Endothelial cell of umbilical vein (primary cell): ENCODE measurements around the gene SLCO2A1. TPM values are rescaled to one million over a fixed set of nuclear protein-coding genes. Genes with fewer than 3 reads are reported as not detected.

Source experiments
- BruUV-seq: library from RNA; stranded (reverse); fragments of 400-500 nt; replicated peaks from 2 replicates; lab custom pipeline; 2021; lab: Mats Ljungman, UMichigan
- CTCF ChIA-PET: fragments of 300-600, 350-600 bp; sonication (Branson Sonifier 250); formaldehyde crosslinking; loops from one replicate; lab custom pipeline; 2021; ENCODE audit warnings: antibody characterized with exemption, inconsistent platforms; lab: Charles Lee
- POLR2A ChIA-PET: fragments of 300-600, 350-600 bp; sonication (Branson Sonifier 250); formaldehyde crosslinking; loops from one replicate; lab custom pipeline; 2021; ENCODE audit warnings: antibody characterized with exemption, inconsistent platforms; lab: Charles Lee
- DNase-seq: peaks from one replicate; pipeline ENCODE4 v3.0.0-alpha.2; 2011; ENCODE audit warnings: low read depth, low spot score
- FAIRE-seq: peaks from 2 replicates; lab custom pipeline; 2011; peaks lifted over from hg19 to GRCh38; lab: Jason Lieb, UNC
- H2AFZ ChIP-seq: 2 replicates; pipeline ENCODE4 v1.6.0; 2012; ENCODE audit warnings: low read depth, low read length, control low read depth, inconsistent platforms
- H3K27ac ChIP-seq: 2 replicates; pipeline ENCODE4 v1.5.1; 2011; ENCODE audit warnings: low read depth, mild to moderate bottlenecking, control low read depth, low read length, moderate library complexity; ENCODE audit not compliant: insufficient read depth
- H3K27me3 ChIP-seq, 2 experiments: 2 replicates each; pipeline versions ENCODE4 v1.6.0 to v1.6.1; 2011; ENCODE audit warnings: low read length in 2 of 2, mixed read lengths in 1 of 2; ENCODE audit not compliant: control insufficient read depth in 2 of 2, insufficient read depth in 2 of 2
- H3K36me3 ChIP-seq, 2 experiments: 2 replicates in 1 of 2; 3 replicates in 1 of 2; pipeline ENCODE4 v1.5.1; 2011; ENCODE audit warnings: low read length in 2 of 2, mild to moderate bottlenecking in 1 of 2, moderate library complexity in 1 of 2; ENCODE audit not compliant: control insufficient read depth in 2 of 2, insufficient read depth in 2 of 2; ENCODE audit errors: extremely low read depth in 1 of 2
- H3K4me1 ChIP-seq: 3 replicates; pipeline ENCODE4 v1.5.1; 2011; ENCODE audit warnings: mild to moderate bottlenecking, low read length; ENCODE audit not compliant: control insufficient read depth, insufficient read depth; ENCODE audit errors: extremely low read depth
- H3K4me2 ChIP-seq: 2 replicates; pipeline ENCODE4 v1.6.1; 2011; ENCODE audit warnings: low read length, control low read depth, mixed read lengths; ENCODE audit not compliant: insufficient read depth
- H3K4me3 ChIP-seq, 3 experiments: fragments of 200-600 bp in 1 of 3; sonication (generic), shearing (Covaris generic) in 1 of 3; replicated peaks in 1 of 3; 2 replicates each; pipeline ENCODE4 v1.5.1; 2011 to 2016; ENCODE audit warnings: control low read depth in 3 of 3, low read length in 3 of 3, mild to moderate bottlenecking in 2 of 3, inconsistent platforms in 1 of 3, low read depth in 1 of 3, moderate library complexity in 1 of 3; ENCODE audit not compliant: insufficient read depth in 1 of 3
- H3K79me2 ChIP-seq: 2 replicates; pipeline ENCODE4 v1.6.0; 2012; ENCODE audit warnings: low read length, inconsistent platforms; ENCODE audit not compliant: control insufficient read depth, insufficient read depth
- H3K9ac ChIP-seq: replicated peaks from 2 replicates; pipeline ENCODE3; 2011; ENCODE audit warnings: low read length, control low read depth; ENCODE audit not compliant: insufficient read depth; ENCODE audit errors: extremely low read depth
- H3K9me1 ChIP-seq: replicated peaks from 3 replicates; pipeline ENCODE4 v1.6.0; 2011; ENCODE audit warnings: mild to moderate bottlenecking, low read length; ENCODE audit not compliant: control insufficient read depth, insufficient read depth; ENCODE audit errors: extremely low read depth
- H3K9me3 ChIP-seq: replicated peaks from 2 replicates; pipeline ENCODE4 v1.5.1; 2012; ENCODE audit warnings: low read length, inconsistent platforms; ENCODE audit not compliant: control insufficient read depth, insufficient read depth
- H4K20me1 ChIP-seq: replicated peaks from 2 replicates; pipeline ENCODE3; 2011; ENCODE audit warnings: mild to moderate bottlenecking, low read length; ENCODE audit not compliant: control insufficient read depth, insufficient read depth; ENCODE audit errors: extremely low read depth
- EZH2 ChIP-seq: IDR thresholded peaks from 2 replicates; pipeline ENCODE4 v1.6.1; 2012; ENCODE audit warnings: borderline replicate concordance, low read depth, mild to moderate bottlenecking, moderate library complexity, low read length, inconsistent platforms; ENCODE audit not compliant: severe bottlenecking
- FOS ChIP-seq: IDR thresholded peaks from 2 replicates; pipeline ENCODE4 v1.6.1; 2011; ENCODE audit warnings: mild to moderate bottlenecking, low read length, moderate library complexity, borderline replicate concordance; ENCODE audit not compliant: insufficient read depth
- GATA2 ChIP-seq: IDR thresholded peaks from 2 replicates; pipeline ENCODE4 v1.7.0; 2011; ENCODE audit warnings: low read depth, mild to moderate bottlenecking, moderate library complexity, mixed read lengths, low read length; ENCODE audit not compliant: insufficient read length, insufficient read depth
- JUN ChIP-seq: IDR thresholded peaks from 2 replicates; pipeline ENCODE4 v1.6.1; 2011; ENCODE audit warnings: borderline replicate concordance, low read depth; ENCODE audit not compliant: insufficient read length, insufficient read depth
- MYC ChIP-seq: IDR thresholded peaks from one replicate; pipeline ENCODE4 v1.6.1; 2011; ENCODE audit warnings: mild to moderate bottlenecking, low read depth, low read length
- POLR2A ChIP-seq: IDR thresholded peaks from 2 replicates; pipeline ENCODE4 v1.6.1; 2012; ENCODE audit warnings: low read depth, mild to moderate bottlenecking, control low read depth, low read length
- POLR2AphosphoS5 ChIP-seq: IDR thresholded peaks from 2 replicates; pipeline ENCODE4 v1.6.1; 2012; ENCODE audit warnings: low read depth, mild to moderate bottlenecking, control low read depth, low read length, moderate library complexity; ENCODE audit not compliant: insufficient read depth
- dilution Hi-C: fragments of 300-500 bp; cut with MboI; formaldehyde crosslinking; loops from one replicate; pipeline ENCODE4 v1.15.0; 2019; ENCODE audit warnings: low sequenced_read_pairs; ENCODE audit not compliant: extremely low pct_ligation_motif_present
- intact Hi-C: fragments of 100-400 bp; cut with micrococcal nuclease; formaldehyde crosslinking; loops from one replicate; pipeline ENCODE4 v1.10.0; 2022
- polyA plus RNA-seq, 4 experiments: library from polyadenylated mRNA; depleted of rRNA in 3 of 4; stranded (reverse) in 3 of 4; unstranded in 1 of 4; fragments of >200 nt; gene quantifications; 2 replicates each; pipeline versions ENCODE4 v1.2.1 to v1.2.3, GENCODE V29; 2011 to 2012; ENCODE audit warnings: missing spikeins in 1 of 4
- total RNA-seq: library from RNA; stranded (reverse); gene quantifications from 2 replicates; pipeline ENCODE4 v1.2.3, GENCODE V29; 2021
- TF ChIP-seq, protein P1 (sequence below), 2 donors: IDR thresholded peaks; 1 replicate in 1 of 2; 2 replicates in 1 of 2; pipeline ENCODE4 v1.5.1; 2011; ENCODE audit warnings: low read length in 2 of 2, mild to moderate bottlenecking in 2 of 2, moderate library complexity in 2 of 2, control low read depth in 1 of 2, inconsistent platforms in 1 of 2, low read depth in 1 of 2; ENCODE audit not compliant: insufficient read depth in 1 of 2; ENCODE audit errors: extremely low read depth in 1 of 2
- TF ChIP-seq, protein P2 (sequence below): IDR thresholded peaks from 2 replicates; pipeline ENCODE4 v1.6.1; 2011; ENCODE audit not compliant: insufficient read depth, insufficient read length

Gene SLCO2A1
- total and polyA plus RNA-seq, 2 donors (not counting 3 experiments of a cell fraction or from before 2014, with no cell fraction given): 1.4 to 11.9 TPM

DNA sequence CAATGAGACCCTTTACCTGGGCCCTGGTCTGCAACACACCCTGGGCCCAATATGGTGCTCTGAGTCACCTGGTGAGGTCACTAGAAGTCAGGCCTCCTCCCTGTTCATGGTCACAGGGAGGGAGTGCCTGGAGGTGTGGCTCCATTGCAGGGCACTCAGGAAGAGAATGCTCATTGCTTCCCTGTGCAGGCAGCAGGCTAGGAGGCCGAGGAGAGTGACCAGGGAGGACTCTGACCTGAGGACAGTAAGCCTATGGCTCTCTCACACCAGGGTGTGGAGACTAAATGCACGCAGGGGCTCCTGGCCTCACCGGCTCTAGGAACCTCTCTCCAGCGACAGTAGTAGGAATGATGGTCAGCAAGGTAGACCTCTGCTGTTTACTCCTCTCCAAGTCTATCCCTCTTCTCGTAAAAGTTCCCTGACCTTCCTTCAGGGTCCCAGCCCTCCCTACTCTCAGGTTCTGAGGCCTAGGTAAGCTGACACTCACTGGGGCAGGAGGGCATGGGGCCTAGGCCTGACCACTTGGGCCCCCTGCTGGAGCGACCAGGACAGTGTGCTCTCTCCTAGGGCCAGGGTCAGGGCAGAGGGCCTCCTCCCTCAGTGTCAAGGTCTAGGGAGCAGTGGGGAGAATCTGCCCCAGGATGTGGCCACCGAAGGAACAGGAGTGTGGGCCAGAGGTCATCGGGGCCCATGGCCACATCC, 9.6 kb upstream of the SLCO2A1 start:
- Histone ChIP-seq H3K9ac (no peak overlapping the region), H3K36me3 (no peaks in the 10 kb centered on the region), H3K4me3 (no peak overlapping the region), H3K4me1 (no peaks in the 10 kb centered on the region), H4K20me1 (no peaks in the 10 kb centered on the region), H3K27ac (no peak overlapping the region), H2AFZ (no peak overlapping the region), H3K79me2 (no peaks in the 10 kb centered on the region), H3K9me3 (no peaks in the 10 kb centered on the region), H3K9me1 (no peaks in the 10 kb centered on the region), H3K4me2 (no peak overlapping the region), H3K27me3 (no peaks in the 10 kb centered on the region)
- CTCF ChIA-PET: no interaction called here
- POLR2A ChIA-PET: no interaction called here
- DNase-seq (no peak), FAIRE-seq (no peak)
- no TSS peak for BruUV-seq
- TF ChIP-seq, protein P1, sequence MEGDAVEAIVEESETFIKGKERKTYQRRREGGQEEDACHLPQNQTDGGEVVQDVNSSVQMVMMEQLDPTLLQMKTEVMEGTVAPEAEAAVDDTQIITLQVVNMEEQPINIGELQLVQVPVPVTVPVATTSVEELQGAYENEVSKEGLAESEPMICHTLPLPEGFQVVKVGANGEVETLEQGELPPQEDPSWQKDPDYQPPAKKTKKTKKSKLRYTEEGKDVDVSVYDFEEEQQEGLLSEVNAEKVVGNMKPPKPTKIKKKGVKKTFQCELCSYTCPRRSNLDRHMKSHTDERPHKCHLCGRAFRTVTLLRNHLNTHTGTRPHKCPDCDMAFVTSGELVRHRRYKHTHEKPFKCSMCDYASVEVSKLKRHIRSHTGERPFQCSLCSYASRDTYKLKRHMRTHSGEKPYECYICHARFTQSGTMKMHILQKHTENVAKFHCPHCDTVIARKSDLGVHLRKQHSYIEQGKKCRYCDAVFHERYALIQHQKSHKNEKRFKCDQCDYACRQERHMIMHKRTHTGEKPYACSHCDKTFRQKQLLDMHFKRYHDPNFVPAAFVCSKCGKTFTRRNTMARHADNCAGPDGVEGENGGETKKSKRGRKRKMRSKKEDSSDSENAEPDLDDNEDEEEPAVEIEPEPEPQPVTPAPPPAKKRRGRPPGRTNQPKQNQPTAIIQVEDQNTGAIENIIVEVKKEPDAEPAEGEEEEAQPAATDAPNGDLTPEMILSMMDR (IDR thresholded peaks at IDR 0.05; ENCODE audit: extremely low read depth in 1 of 2, insufficient read depth in 1 of 2, low read depth in 1 of 2, low read length in 2 of 2): peak; percentile 15 to 40
- TF ChIP-seq POLR2A: no peak
- TF ChIP-seq, protein P2, sequence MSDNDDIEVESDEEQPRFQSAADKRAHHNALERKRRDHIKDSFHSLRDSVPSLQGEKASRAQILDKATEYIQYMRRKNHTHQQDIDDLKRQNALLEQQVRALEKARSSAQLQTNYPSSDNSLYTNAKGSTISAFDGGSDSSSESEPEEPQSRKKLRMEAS: no peak
- intact Hi-C loops (loop anchor here (1.0 to 2.0 kb wide), 2 partner anchors 101 to 109 kb away; no protein-coding TSS in a partner anchor), dilution Hi-C loops (no loop called here)

DNA sequence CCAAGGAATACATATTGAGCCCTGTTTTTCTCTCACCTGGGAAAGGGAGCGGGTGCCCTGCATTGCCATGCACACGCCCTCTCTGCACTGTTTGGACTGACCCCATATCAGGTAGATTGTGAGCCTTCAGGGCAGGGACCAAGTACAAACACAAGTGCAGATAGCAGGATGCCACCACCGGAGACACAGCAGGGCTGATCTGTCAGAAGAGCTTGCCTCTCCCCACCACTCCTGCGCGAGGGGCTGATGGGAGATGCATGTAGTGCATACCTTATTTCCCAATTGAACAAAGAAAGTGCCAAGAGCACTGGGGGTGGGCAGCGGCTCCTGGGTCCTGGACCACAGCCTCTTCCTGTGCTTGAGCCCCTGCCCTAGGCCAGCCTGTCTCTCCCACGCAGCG, 9.0 kb upstream of the SLCO2A1 start:
- DNase-seq (no peak), FAIRE-seq (no peak)
- dilution Hi-C loops (no loop called here), intact Hi-C loops (loop anchor here (1.0 to 2.0 kb wide), 2 partner anchors 100 to 108 kb away; no protein-coding TSS in a partner anchor)
- Histone ChIP-seq H3K9ac (no peak overlapping the region), H3K4me2 (no peak overlapping the region), H3K79me2 (no peaks in the 10 kb centered on the region), H3K36me3 (no peaks in the 10 kb centered on the region), H3K27me3 (no peaks in the 10 kb centered on the region), H3K9me1 (no peaks in the 10 kb centered on the region), H3K4me1 (no peaks in the 10 kb centered on the region), H2AFZ (no peak overlapping the region), H3K9me3 (no peaks in the 10 kb centered on the region), H3K4me3 (no peak overlapping the region), H4K20me1 (no peaks in the 10 kb centered on the region), H3K27ac (no peak overlapping the region)
- no TSS peak for BruUV-seq
- no peak for TF ChIP-seq GATA2
- TF ChIP-seq EZH2: no peak
- no peak for TF ChIP-seq POLR2AphosphoS5
- no peak for TF ChIP-seq MYC
- no peak for TF ChIP-seq JUN
- TF ChIP-seq, protein P1 (IDR thresholded peaks at IDR 0.05; ENCODE audit: extremely low read depth in 1 of 2, insufficient read depth in 1 of 2, low read depth in 1 of 2, low read length in 2 of 2): no peak
- TF ChIP-seq, protein P2: no peak
- TF ChIP-seq FOS: no peak
- TF ChIP-seq POLR2A: no peak
- POLR2A ChIA-PET: no interaction called here
- CTCF ChIA-PET: no interaction called here
